ENCODE data around the gene TMC1.

Gene TMC1

GRCh38 chr9:72618811-72619210 is 97.4 kb downstream of the TMC1 start:
- DNase-seq, result no peak

GRCh38 chr9:72622186-72622585 is 100.8 kb downstream of the TMC1 start:
- DNase-seq, result no peak

- no peak for DNase-seq
Observed at GRCh38 chr9:72623156-72623555, 101.7 kb downstream of the TMC1 start.

GRCh38 chr9:72627147-72627546 is 105.7 kb downstream of the TMC1 start:
- DNase-seq, result no peak

DNA sequence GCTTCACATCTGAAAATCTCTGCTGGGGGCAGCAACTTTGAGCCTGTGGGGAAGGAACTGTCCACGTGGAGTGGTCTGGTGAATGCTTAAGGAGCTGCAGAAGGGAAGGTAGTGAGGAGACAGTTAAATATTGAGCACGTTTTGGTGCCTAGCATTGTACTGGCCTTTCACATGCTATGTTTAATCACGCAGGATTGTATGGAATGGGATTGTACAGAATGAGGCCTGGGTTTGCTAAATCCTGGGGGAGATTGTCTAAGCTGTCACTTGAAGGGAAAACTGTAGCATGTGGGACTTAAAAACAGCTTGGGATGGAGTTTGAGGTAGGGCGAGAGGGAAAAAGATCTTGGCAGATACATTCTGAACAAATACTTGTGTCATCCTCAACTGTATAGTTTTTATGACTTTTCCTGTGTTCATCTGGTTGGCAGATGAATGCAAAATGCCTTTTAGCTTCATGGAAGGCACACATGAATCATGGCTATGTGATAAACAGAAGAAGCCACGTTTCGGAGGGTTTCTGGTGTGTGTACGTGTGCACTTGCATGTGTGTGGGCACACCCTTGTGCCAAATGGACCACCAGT is 106.6 kb downstream of the TMC1 start:
- no peak for DNase-seq

DNA sequence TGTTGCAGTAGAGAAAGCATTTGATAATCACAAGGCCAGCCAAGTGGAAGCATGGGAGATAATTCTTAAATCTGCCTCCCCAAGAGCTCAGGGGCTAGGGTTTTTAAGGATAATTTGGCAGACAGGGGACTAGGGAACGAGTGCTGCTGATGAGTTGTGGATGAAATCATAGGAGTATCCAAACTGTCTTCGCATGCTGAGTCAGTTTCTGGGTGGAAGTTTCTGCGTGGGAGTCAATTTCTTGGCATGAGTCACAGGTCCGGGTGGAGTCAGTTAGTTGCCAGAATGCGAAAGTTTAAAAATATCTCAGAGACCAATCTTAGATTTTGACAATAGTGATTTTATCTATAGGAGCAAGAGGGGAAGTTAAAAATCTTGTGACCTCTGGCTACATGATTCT is 112.6 kb downstream of the TMC1 start:
- no peak for DNase-seq

DNA sequence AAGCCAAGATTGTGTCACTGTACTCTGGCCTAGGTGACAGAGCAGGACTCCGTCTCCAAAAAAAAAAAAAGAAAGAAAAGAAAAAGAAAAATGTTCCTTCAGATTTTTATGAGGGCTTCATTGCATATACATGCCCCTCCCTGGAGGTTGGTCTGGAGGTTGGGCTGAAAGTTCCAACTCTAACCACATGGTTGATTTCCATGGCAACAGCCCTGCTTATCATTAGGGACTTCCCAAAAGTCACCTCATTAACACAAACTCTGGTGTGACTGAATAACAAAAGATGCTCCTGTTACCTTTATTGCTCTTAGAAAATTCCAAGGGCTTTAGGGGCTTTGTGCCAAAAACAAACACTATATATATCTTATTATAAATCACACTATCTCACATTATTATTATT is 113.8 kb downstream of the TMC1 start:
- peak; percentile 10 for DNase-seq

- no peak for DNase-seq
Observed at GRCh38 chr9:72636621-72637020, 115.2 kb downstream of the TMC1 start.

GRCh38 chr9:72643651-72644050 is 122.2 kb downstream of the TMC1 start:
- DNase-seq, result no peak

- no peak for DNase-seq
Observed at GRCh38 chr9:72646061-72646460, 124.7 kb downstream of the TMC1 start.

DNA sequence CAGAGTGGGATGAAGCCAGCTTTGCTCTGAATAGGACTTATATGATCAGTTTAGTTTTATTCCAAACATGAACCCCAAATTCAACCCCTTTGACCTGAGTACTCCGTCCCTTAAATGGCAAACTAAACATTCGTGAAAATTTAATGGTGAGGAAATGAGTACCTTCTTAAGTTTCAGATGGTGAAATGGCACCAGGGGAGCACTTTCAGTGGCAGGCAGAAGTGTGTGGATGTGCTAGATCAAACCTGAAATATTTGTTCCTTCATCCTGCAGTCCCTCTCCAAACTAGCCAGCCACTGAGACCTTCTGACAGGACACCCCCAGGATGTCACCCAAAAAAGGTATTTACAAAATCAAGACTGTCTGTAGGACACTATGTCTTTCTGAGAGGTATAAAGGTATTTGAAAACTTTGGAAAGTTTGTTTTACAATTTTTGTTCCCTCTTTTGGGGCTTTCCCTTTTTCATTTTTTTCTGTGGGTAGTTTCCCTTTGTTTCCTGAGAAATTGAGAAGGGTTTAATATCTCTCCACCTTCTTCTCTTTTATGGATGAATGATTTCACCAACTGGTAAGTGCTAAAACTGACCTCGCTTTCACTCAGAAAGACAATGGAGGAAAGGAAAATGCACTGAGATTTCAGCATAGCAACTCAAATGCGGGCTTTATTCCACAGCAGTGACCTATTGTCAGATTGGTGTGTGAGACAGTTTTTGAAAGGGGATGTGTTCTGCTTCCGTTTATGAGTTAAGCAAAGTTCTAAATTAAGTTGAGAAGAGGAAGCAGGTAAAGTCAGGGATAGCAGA is 127.1 kb downstream of the TMC1 start:
- no peak for DNase-seq

- DNase-seq, result no peak
Observed at GRCh38 chr9:72649127-72649442, 127.7 kb downstream of the TMC1 start.

- DNase-seq, result no peak
Observed at GRCh38 chr9:72650206-72650605, 128.8 kb downstream of the TMC1 start.

DNA sequence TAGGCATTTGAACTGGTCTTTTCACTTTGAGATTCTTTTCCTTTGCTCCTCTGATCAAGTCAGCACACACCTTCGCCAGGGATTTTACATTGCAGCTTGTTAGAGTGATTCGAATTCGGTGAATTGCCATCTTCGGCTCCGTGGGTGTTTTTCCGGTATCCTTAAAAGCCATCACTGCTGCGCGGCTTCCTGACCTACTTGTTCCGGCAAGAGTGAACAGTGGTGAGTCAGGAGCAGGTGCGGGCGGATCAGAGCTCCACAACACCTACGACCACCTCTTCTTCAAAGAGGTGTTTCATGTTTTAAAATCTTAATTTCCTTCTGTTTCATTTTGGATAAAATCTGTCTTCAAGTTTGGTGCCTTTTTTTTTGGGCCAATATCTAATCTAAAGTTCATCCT is 134.6 kb downstream of the TMC1 start:
- no peak for DNase-seq

GRCh38 chr9:72657023-72657422 is 135.6 kb downstream of the TMC1 start:
- no peak for DNase-seq

DNA sequence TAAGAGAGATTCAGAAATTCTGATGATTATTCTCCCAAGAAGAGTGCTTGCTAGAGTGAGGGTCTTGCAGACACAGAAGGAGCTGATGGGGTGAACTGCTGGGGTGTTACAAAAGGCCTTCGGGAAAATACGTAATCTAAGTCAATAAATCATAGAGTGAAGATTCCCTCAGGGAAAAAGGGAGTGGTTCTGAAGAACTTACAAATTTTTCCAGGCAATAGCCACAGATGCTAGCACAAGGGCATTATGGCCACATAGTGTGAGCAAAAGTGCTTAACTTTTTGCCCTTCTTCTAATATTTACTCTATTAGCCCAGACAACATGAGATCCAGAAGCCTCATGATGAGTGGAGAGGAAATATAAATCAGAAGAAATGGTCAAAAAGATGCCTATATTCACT is 137.3 kb downstream of the TMC1 start:
- no peak for DNase-seq

- no peak for DNase-seq
Observed at GRCh38 chr9:72661401-72662135, 140.2 kb downstream of the TMC1 start.

GRCh38 chr9:72665421-72665820 is 144.0 kb downstream of the TMC1 start:
- no peak for DNase-seq

- DNase-seq, result no peak
Observed at GRCh38 chr9:72667181-72667580, 145.8 kb downstream of the TMC1 start.

GRCh38 chr9:72674961-72675360 is 153.6 kb downstream of the TMC1 start:
- DNase-seq, result no peak

DNA sequence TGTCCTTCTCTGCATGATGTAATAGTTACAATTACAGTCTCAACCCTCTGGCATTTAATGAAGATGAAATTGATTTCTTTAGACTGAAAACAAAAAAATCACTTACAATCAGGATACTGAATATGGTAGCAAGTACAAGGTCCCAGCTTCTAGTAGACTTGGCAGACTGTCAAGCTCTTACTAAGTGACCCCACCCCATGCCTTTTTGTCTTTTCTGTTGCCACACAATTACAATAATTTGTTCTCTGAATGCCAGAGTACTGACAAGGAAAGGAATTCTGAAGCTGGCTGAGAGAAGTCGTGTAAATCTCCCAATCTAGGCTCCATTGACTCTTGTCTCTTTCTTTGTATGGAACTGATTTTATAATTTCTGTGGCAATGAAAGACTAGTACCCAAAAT is 154.2 kb downstream of the TMC1 start:
- no peak for DNase-seq

GRCh38 chr9:72680593-72681282 is 159.3 kb downstream of the TMC1 start:
- DNase-seq, result no peak

DNA sequence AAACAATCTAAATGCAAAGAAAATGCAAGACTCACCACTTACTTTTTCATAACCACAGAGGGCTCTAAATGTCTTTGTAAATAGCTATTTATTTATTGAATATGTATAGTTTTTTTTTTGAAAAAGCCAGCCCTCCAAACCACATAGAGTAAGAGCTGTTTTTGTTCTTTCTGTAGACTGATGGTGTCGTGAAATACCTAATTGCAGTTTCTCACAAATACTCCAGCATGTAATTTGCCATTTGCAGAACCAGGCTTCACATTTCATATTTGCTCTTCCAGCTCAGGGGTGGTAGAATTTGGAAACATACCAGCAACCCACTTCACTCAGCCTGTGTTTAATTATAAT is 159.8 kb downstream of the TMC1 start:
- DNase-seq, result no peak

- no peak for DNase-seq
Observed at GRCh38 chr9:72684615-72685014, 163.2 kb downstream of the TMC1 start.
